Measurements from ENCODE around the gene LAMA2.

LAMA2 gene

DNA sequence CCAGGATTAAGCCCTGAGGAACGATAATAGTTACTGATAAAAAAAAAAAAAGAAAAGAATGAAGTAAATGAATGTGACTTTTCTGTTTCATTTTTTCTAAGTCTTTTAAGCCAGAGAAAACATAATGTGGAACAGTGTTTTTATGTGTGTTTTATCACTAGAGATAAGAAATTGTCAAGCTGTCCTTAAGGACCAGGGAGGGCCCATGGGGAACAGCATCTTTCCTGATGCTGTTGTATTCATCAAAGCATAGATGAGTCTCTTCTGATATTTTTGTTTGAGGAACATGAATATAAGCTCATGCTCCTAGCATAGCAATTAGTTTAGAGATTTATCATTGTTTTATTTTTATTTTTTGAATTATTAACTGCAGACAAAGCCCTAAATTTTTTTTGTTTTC lies 150.2 kb downstream of the LAMA2 start:
- H3K9me2 ChIP-seq (ENCODE audit: low read depth, low read length): no peaks in the 10 kb centered on the region
- H3K36me3 ChIP-seq (ENCODE audit: insufficient read depth, low read length): no peaks in the 10 kb centered on the region
- no peak overlapping the region for H3K27ac ChIP-seq (ENCODE audit: low read depth, low read length, poor library complexity, severe bottlenecking)
- H4K20me1 ChIP-seq (ENCODE audit: insufficient read depth, low read length): no peaks in the 10 kb centered on the region
- H2AFZ ChIP-seq (ENCODE audit: low read length): no peak overlapping the region
- TF ChIP-seq EZH2 (IDR thresholded peaks at IDR 0.05; ENCODE audit: borderline replicate concordance, low read length): no peak
- TF ChIP-seq, protein P1, sequence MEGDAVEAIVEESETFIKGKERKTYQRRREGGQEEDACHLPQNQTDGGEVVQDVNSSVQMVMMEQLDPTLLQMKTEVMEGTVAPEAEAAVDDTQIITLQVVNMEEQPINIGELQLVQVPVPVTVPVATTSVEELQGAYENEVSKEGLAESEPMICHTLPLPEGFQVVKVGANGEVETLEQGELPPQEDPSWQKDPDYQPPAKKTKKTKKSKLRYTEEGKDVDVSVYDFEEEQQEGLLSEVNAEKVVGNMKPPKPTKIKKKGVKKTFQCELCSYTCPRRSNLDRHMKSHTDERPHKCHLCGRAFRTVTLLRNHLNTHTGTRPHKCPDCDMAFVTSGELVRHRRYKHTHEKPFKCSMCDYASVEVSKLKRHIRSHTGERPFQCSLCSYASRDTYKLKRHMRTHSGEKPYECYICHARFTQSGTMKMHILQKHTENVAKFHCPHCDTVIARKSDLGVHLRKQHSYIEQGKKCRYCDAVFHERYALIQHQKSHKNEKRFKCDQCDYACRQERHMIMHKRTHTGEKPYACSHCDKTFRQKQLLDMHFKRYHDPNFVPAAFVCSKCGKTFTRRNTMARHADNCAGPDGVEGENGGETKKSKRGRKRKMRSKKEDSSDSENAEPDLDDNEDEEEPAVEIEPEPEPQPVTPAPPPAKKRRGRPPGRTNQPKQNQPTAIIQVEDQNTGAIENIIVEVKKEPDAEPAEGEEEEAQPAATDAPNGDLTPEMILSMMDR (IDR thresholded peaks at IDR 0.05; ENCODE audit: low read length): no peak
- no peak overlapping the region for H3K9ac ChIP-seq (ENCODE audit: low read length)
- H3K4me1 ChIP-seq (ENCODE audit: insufficient read depth, low read length, severe bottlenecking): no peaks in the 10 kb centered on the region
- H3F3A ChIP-seq (ENCODE audit: insufficient read depth, low read length): no peaks in the 10 kb centered on the region
- no peak overlapping the region for H3K4me2 ChIP-seq (ENCODE audit: low read length)
- no peaks in the 10 kb centered on the region for H3K27me3 ChIP-seq (ENCODE audit: insufficient read depth, low read length)
- no peaks in the 10 kb centered on the region for H3K9me3 ChIP-seq (ENCODE audit: low read length)
- H3K79me2 ChIP-seq (ENCODE audit: insufficient read depth, low read length): no peaks in the 10 kb centered on the region
- no peak overlapping the region for H3K4me3 ChIP-seq (ENCODE audit: low read depth, low read length, poor library complexity, severe bottlenecking)

DNA sequence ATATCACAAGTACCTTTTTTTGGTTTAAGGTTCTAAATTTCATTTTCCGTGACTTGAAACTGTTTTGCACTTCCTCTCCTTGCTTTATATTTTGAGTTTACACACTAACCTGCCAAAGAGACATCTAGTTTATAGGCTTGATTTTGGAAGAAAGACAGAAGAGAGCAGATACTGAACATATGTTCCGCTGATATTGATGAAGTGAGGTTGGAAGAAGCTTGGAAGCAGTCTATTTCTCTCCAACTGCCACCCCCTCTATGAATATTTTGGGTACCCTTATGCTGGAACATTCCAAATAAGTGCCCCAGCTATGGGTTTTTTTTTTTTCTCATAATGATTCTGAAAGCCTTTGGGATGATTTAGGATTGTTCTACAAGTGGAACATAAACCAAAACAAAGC lies 150.6 kb downstream of the LAMA2 start:
- Histone ChIP-seq H3K9me2 (ENCODE audit: low read depth, low read length) (no peaks in the 10 kb centered on the region), H3K27me3 (ENCODE audit: insufficient read depth, low read length) (no peaks in the 10 kb centered on the region), H3K9ac (ENCODE audit: low read length) (no peak overlapping the region), H3K4me3 (ENCODE audit: low read depth, low read length, poor library complexity, severe bottlenecking) (no peak overlapping the region), H3K79me2 (ENCODE audit: insufficient read depth, low read length) (no peaks in the 10 kb centered on the region), H3F3A (ENCODE audit: insufficient read depth, low read length) (no peaks in the 10 kb centered on the region), H3K4me2 (ENCODE audit: low read length) (no peak overlapping the region), H3K9me3 (ENCODE audit: low read length) (no peaks in the 10 kb centered on the region), H3K4me1 (ENCODE audit: insufficient read depth, low read length, severe bottlenecking) (no peaks in the 10 kb centered on the region), H4K20me1 (ENCODE audit: insufficient read depth, low read length) (no peaks in the 10 kb centered on the region), H3K36me3 (ENCODE audit: insufficient read depth, low read length) (no peaks in the 10 kb centered on the region), H2AFZ (ENCODE audit: low read length) (no peak overlapping the region), H3K27ac (ENCODE audit: low read depth, low read length, poor library complexity, severe bottlenecking) (no peak overlapping the region)
- TF ChIP-seq, protein P1 (IDR thresholded peaks at IDR 0.05; ENCODE audit: low read length): no peak
- no peak for TF ChIP-seq EZH2 (IDR thresholded peaks at IDR 0.05; ENCODE audit: borderline replicate concordance, low read length)

DNA sequence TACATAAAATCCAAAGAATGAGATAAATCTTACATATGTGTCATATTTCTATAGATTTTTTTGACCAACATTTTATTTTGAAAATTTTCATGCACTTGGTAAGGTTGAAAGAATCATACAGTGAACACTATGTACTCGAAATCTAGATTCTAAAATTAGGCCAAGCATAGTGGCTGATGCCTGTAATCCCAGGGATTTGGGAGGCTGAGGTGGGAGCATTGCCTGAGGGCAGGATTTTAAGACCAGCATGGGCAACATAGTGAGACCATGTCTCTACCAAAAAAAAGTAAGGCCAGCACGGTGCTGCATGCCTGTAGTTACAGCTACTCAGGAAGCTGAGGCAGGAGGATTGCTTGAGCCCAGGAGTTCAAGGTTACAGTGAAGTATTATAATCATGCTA lies 158.6 kb downstream of the LAMA2 start:
- Histone ChIP-seq H3K9me2 (ENCODE audit: low read depth, low read length) (no peaks in the 10 kb centered on the region), H3K9me3 (ENCODE audit: low read length) (no peaks in the 10 kb centered on the region), H3K36me3 (ENCODE audit: insufficient read depth, low read length) (no peaks in the 10 kb centered on the region), H3F3A (ENCODE audit: insufficient read depth, low read length) (no peaks in the 10 kb centered on the region), H3K9ac (ENCODE audit: low read length) (no peak overlapping the region), H3K79me2 (ENCODE audit: insufficient read depth, low read length) (no peaks in the 10 kb centered on the region), H3K4me3 (ENCODE audit: low read depth, low read length, poor library complexity, severe bottlenecking) (no peak overlapping the region), H4K20me1 (ENCODE audit: insufficient read depth, low read length) (no peaks in the 10 kb centered on the region), H3K4me2 (ENCODE audit: low read length) (no peak overlapping the region), H2AFZ (ENCODE audit: low read length) (no peak overlapping the region), H3K27ac (ENCODE audit: low read depth, low read length, poor library complexity, severe bottlenecking) (no peak overlapping the region), H3K4me1 (ENCODE audit: insufficient read depth, low read length, severe bottlenecking) (no peaks in the 10 kb centered on the region), H3K27me3 (ENCODE audit: insufficient read depth, low read length) (no peaks in the 10 kb centered on the region)
- TF ChIP-seq EZH2 (IDR thresholded peaks at IDR 0.05; ENCODE audit: borderline replicate concordance, low read length): no peak
- TF ChIP-seq, protein P1 (IDR thresholded peaks at IDR 0.05; ENCODE audit: low read length): no peak
